MM.1S (cell line): ENCODE results near the gene TCF20.

Experiments
- CTCF ChIP-seq: fragments of 300-600 bp; sonication (generic); IDR thresholded peaks from 2 replicates; pipeline ENCODE4 v1.5.1; 2016; ENCODE audit warnings: antibody characterized with exemption, low read length, mixed read lengths
- EZH2 ChIP-seq: fragments of 300-600 bp; sonication (generic); optimal IDR thresholded peaks from 2 replicates; pipeline ENCODE3; 2017; ENCODE audit warnings: low read depth, mild to moderate bottlenecking, antibody characterized with exemption, low read length, mixed read lengths
- EZH2phosphoT487 ChIP-seq: fragments of 300-600 bp; sonication (generic); IDR thresholded peaks from 2 replicates; pipeline ENCODE4 v1.6.1; 2018; ENCODE audit warnings: antibody characterized with exemption, low read length

DNA sequence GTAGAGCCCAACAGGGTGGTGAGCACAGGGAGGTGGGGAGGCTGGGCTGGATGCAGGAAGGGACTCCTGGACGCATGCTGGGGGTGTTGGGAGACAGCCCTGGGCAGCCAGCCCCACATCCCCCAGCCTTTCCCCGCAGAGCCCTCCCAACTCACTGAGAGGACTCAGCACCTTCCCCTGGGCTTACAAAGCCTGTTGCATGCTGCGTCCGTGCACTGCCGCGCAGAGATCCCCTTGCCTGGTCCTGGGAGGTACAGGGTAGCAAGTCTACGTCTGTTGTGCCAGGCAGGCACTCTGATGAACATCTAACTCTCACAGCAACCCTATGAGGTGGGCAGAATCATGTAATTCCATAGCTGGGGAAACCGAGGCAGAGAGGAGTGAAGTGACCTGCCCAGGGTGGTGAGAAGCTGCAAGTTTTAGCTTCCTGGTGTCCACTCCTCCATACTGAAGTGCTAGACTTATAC, 33.9 kb upstream of the TCF20 start:
- TF ChIP-seq CTCF, result no peak
- TF ChIP-seq EZH2phosphoT487, result no peak
- no peak for TF ChIP-seq EZH2
